HEK293T (cell line): Measurements from ENCODE around the gene PEX14.

Experiments
- BHLHE40 ChIP-seq: fragments of 450-650 bp; IDR thresholded peaks from 2 replicates; pipeline ENCODE4 v1.6.1; 2016; ENCODE audit warnings: mild to moderate bottlenecking, moderate library complexity, borderline replicate concordance
- ELF4 ChIP-seq: fragments of 450-650 bp; IDR thresholded peaks from 2 replicates; pipeline ENCODE4 v1.6.1; 2017; ENCODE audit warnings: antibody characterized with exemption
- FOXK2 ChIP-seq: fragments of 450-650 bp; IDR thresholded peaks from 2 replicates; pipeline ENCODE4 v1.6.1; 2016; ENCODE audit warnings: mild to moderate bottlenecking
- ZNF384 ChIP-seq: fragments of 450-650 bp; IDR thresholded peaks from 2 replicates; pipeline ENCODE4 v1.6.1; 2016

DNA sequence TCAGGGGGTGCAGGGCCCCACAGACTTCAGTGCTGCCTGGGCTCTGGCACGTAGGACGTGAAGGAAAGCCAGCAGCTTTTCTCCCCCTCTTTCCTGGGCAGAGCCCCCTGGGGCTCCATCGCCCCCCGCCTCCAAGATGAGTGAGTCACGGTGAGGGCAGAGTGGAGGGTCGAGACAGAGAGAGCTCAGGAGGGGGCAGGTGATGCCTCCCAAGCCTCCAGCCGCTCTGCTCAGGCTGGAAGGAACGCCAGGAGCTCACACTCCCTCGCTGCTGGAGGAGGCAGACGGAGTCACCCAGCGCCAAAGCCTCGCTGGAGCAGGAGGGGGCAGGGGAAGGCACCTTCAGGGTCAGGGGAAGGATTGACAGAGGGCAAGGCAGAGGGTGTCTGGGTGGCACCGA, 202.2 kb downstream of the PEX14 start:
- TF ChIP-seq FOXK2 (no peak), ELF4 (no peak), BHLHE40 (no peak), ZNF384 (no peak)
